DOHH2 (cell line): ENCODE measurements around the gene FXR2.

Experiments used
- H3F3A ChIP-seq: fragments of 200-600 bp; sonication (generic), shearing (Covaris generic); 2 replicates; pipeline ENCODE4 v1.6.0; 2016; ENCODE audit warnings: antibody characterized with exemption, mild to moderate bottlenecking; ENCODE audit not compliant: control insufficient read depth, insufficient read depth
- H3K27ac ChIP-seq: fragments of 200-600 bp; sonication (generic); 2 replicates; pipeline ENCODE4 v1.5.1; 2014; ENCODE audit warnings: low read depth, mild to moderate bottlenecking, low read length, moderate library complexity
- H3K27me3 ChIP-seq: fragments of 200-600 bp; sonication (generic); 2 replicates; pipeline ENCODE4 v1.6.1; 2014; ENCODE audit warnings: mild to moderate bottlenecking, low read length, mixed read lengths; ENCODE audit not compliant: control insufficient read depth
- H3K36me3 ChIP-seq: fragments of 200-600 bp; sonication (generic); 2 replicates; pipeline ENCODE4 v1.6.1; 2014; ENCODE audit warnings: mild to moderate bottlenecking, low read length, moderate library complexity, mixed read lengths; ENCODE audit not compliant: control insufficient read depth
- H3K4me1 ChIP-seq: fragments of 200-600 bp; sonication (generic); 2 replicates; pipeline ENCODE4 v1.6.1; 2014; ENCODE audit warnings: mild to moderate bottlenecking, low read length, mixed read lengths; ENCODE audit not compliant: control insufficient read depth
- H3K4me2 ChIP-seq: fragments of 200-600 bp; sonication (generic); 2 replicates; pipeline ENCODE4 v1.6.0; 2014; ENCODE audit warnings: mild to moderate bottlenecking, low read length, moderate library complexity
- H3K4me3 ChIP-seq: fragments of 200-600 bp; sonication (generic); 2 replicates; pipeline ENCODE4 v1.5.1; 2014; ENCODE audit warnings: mild to moderate bottlenecking, low read length, mixed read lengths
- H3K79me2 ChIP-seq: fragments of 200-600 bp; sonication (generic); 2 replicates; pipeline ENCODE4 v1.6.1; 2014; ENCODE audit warnings: mild to moderate bottlenecking, low read length, mixed read lengths; ENCODE audit not compliant: control insufficient read depth
- H3K9me2 ChIP-seq: fragments of 200-600 bp; sonication (generic); replicated peaks from 2 replicates; pipeline ENCODE4 v1.6.1; 2014; ENCODE audit warnings: mild to moderate bottlenecking, low read length, mixed read lengths; ENCODE audit not compliant: control insufficient read depth
- H3K9me3 ChIP-seq: fragments of 200-600 bp; sonication (generic); 2 replicates; pipeline ENCODE4 v1.6.1; 2014; ENCODE audit warnings: antibody characterized with exemption, low read length, mixed read lengths; ENCODE audit not compliant: control insufficient read depth, insufficient read depth
- H4K20me1 ChIP-seq: fragments of 200-600 bp; sonication (generic); 2 replicates; pipeline ENCODE4 v1.6.0; 2014; ENCODE audit warnings: low read depth, mild to moderate bottlenecking, antibody characterized with exemption, low read length, moderate library complexity; ENCODE audit not compliant: control insufficient read depth, insufficient read depth
- CTCF ChIP-seq: fragments of 200-600 bp; sonication (generic); IDR thresholded peaks from one replicate; pipeline ENCODE4 v1.5.1; 2014; ENCODE audit warnings: antibody characterized with exemption, mild to moderate bottlenecking, low read depth, low read length; ENCODE audit not compliant: poor library complexity, severe bottlenecking
- EZH2phosphoT487 ChIP-seq: fragments of 200-600 bp; sonication (generic); IDR thresholded peaks from 2 replicates; pipeline ENCODE4 v1.6.1; 2017; ENCODE audit warnings: borderline replicate concordance, mild to moderate bottlenecking, antibody characterized with exemption, low read length, moderate library complexity, mixed read lengths

The FXR2 gene

GRCh38 chr17:7614425-7615264 is at the start of gene FXR2:
TSS of gene FXR2 (minus strand) at chr17:7614897. CDS start at chr17:7614532, 365 bp downstream.
- peak within 1 kb of the TSS; percentile 53 for H3K27ac ChIP-seq
- H3F3A ChIP-seq = no peaks in the 10 kb centered on the region
- H3K9me2 ChIP-seq = no peaks in the 10 kb centered on the region
- TF ChIP-seq CTCF (peak; percentile 63), EZH2phosphoT487 (no peak)
- peak within 1 kb of the TSS; percentile 91 for H3K4me2 ChIP-seq
- H3K4me1 ChIP-seq = peaks cover 25% of the 10 kb centered on the region
- H4K20me1 ChIP-seq = peaks cover 6% of the 10 kb centered on the region; the same call in 1 of the 2 replicates
- H3K79me2 ChIP-seq = peaks cover 45% of the 10 kb centered on the region
- peaks cover 6% of the 10 kb centered on the region for H3K27me3 ChIP-seq
- H3K4me3 ChIP-seq = peak within 1 kb of the TSS; percentile 96
- peaks cover 34% of the 10 kb centered on the region for H3K36me3 ChIP-seq
- no peaks in the 10 kb centered on the region for H3K9me3 ChIP-seq

GRCh38 chr17:7656958-7657609 is 42.4 kb upstream of the FXR2 start:
- Histone ChIP-seq H3K4me2 (no peak overlapping the region), H3K36me3 (no peaks in the 10 kb centered on the region), H3K27me3 (peaks cover 36% of the 10 kb centered on the region), H3K9me3 (no peaks in the 10 kb centered on the region), H3K27ac (no peak overlapping the region), H3K9me2 (no peaks in the 10 kb centered on the region), H4K20me1 (no peaks in the 10 kb centered on the region), H3K4me1 (no peaks in the 10 kb centered on the region), H3K79me2 (no peaks in the 10 kb centered on the region), H3K4me3 (no peak overlapping the region), H3F3A (no peaks in the 10 kb centered on the region)
- TF ChIP-seq EZH2phosphoT487 = no peak
- no peak for TF ChIP-seq CTCF

GRCh38 chr17:7655541-7655840 is 40.8 kb upstream of the FXR2 start:
- peaks cover 50% of the 10 kb centered on the region for H3K27me3 ChIP-seq
- H3K4me1 ChIP-seq = peaks cover 9% of the 10 kb centered on the region
- H4K20me1 ChIP-seq = no peaks in the 10 kb centered on the region
- no peaks in the 10 kb centered on the region for H3K9me2 ChIP-seq
- no peak overlapping the region for H3K27ac ChIP-seq
- no peaks in the 10 kb centered on the region for H3K36me3 ChIP-seq
- TF ChIP-seq EZH2phosphoT487 = no peak
- H3K9me3 ChIP-seq = no peaks in the 10 kb centered on the region
- no peak overlapping the region for H3K4me3 ChIP-seq
- H3F3A ChIP-seq = no peaks in the 10 kb centered on the region
- H3K79me2 ChIP-seq = no peaks in the 10 kb centered on the region
- no peak overlapping the region for H3K4me2 ChIP-seq
